GM19099 (cell line): ENCODE measurements around the gene DIO3.

ENCODE experiments used
- POLR2A ChIP-seq: IDR thresholded peaks from 3 replicates; pipeline ENCODE4 v1.6.1; 2011; ENCODE audit warnings: low read depth; ENCODE audit not compliant: insufficient read length; ENCODE audit errors: extremely low read depth

Gene DIO3

GRCh38 chr14:101535701-101536207 is 25.5 kb upstream of the DIO3 start:
- TF ChIP-seq POLR2A = no peak

GRCh38 chr14:101537286-101537685 is 24.0 kb upstream of the DIO3 start:
- TF ChIP-seq POLR2A = no peak

GRCh38 chr14:101538878-101539277 is 22.4 kb upstream of the DIO3 start:
- TF ChIP-seq POLR2A = no peak

- TF ChIP-seq POLR2A = no peak
These were observed 21.4 kb upstream of the DIO3 start for GRCh38 chr14:101539880-101540279.

GRCh38 chr14:101540481-101541462 is 20.5 kb upstream of the DIO3 start:
- no peak for TF ChIP-seq POLR2A

- no peak for TF ChIP-seq POLR2A
These were observed 18.9 kb upstream of the DIO3 start for GRCh38 chr14:101542391-101542790.

- no peak for TF ChIP-seq POLR2A
These were observed 17.5 kb upstream of the DIO3 start for GRCh38 chr14:101543814-101544213.

GRCh38 chr14:101544550-101544949 is 16.7 kb upstream of the DIO3 start:
- no peak for TF ChIP-seq POLR2A

- TF ChIP-seq POLR2A = no peak
These were observed 14.6 kb upstream of the DIO3 start for GRCh38 chr14:101546706-101547105.

GRCh38 chr14:101547107-101547738 is 14.1 kb upstream of the DIO3 start:
- TF ChIP-seq POLR2A = no peak

GRCh38 chr14:101547961-101548669 is 13.2 kb upstream of the DIO3 start:
- TF ChIP-seq POLR2A = no peak

GRCh38 chr14:101548710-101549109 is 12.6 kb upstream of the DIO3 start:
- no peak for TF ChIP-seq POLR2A

GRCh38 chr14:101549154-101549553 is 12.1 kb upstream of the DIO3 start:
- no peak for TF ChIP-seq POLR2A

- TF ChIP-seq POLR2A = no peak
These were observed 9.3 kb upstream of the DIO3 start for GRCh38 chr14:101551729-101552595.
